ENCODE data around the gene NPAS4. TPM values are rescaled to one million over a fixed set of nuclear protein-coding genes. Genes with fewer than 3 reads are reported as not detected.
A peak's percentile ranks its signal among the peaks of the same experiment; 100 is the strongest.

Gene NPAS4
- total and polyA plus RNA-seq, 2 of the 4 experiments (the other 2 are of a cell fraction): under 0.01 to 0.77 TPM

DNA sequence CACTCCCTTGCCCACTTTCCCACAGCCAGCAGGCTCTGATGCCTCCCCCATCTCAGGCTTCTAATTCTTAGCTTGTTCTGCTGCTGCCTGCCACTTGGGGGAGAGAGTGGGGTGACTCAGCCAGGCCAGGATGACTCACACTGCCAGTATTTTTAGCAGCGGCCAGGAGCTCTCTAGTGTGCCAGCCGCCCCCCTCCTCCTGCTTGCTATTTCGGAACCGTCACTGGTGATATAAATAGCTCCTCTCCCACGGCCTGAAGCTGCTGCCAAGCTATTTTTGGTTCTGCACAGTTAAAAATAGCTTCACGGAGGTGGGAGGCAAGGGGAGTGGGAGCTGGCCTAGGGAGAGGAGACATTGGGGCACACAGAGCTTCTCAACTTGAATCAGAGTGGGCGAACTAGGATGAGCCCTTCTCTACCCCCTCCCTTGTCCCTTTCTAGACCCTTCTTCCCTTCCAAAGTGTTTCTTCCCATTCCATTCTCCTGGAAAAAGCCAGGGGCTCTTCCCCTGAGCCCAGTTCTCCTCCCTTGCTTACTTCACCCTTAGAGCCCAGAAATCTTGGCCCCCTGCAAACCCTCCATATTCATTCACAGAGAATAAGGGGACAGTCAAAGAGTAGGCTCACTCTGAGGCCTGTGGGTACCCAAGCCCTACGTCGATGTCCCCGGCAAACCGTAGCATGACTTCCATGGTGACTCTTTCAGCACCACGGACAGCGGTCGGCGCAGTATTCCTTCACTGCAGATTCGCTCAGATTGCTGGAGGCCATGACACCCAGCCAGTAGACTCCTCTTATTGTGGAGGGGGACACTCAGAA, 2.5 kb upstream of the NPAS4 start:
- in situ Hi-C loops (cut with MboI; ENCODE audit: low sequenced_read_pairs): no loop called here
- TF ChIP-seq FOS (IDR thresholded peaks at IDR 0.05; ENCODE audit: low read depth, low read length): peak; percentile 99
- TF ChIP-seq, protein P1, sequence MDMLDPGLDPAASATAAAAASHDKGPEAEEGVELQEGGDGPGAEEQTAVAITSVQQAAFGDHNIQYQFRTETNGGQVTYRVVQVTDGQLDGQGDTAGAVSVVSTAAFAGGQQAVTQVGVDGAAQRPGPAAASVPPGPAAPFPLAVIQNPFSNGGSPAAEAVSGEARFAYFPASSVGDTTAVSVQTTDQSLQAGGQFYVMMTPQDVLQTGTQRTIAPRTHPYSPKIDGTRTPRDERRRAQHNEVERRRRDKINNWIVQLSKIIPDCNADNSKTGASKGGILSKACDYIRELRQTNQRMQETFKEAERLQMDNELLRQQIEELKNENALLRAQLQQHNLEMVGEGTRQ (IDR thresholded peaks at IDR 0.05; ENCODE audit: low read depth, low read length): no peak
- peak; percentile 43; the same call in 1 of the 2 replicates for TF ChIP-seq SMC3 (IDR thresholded peaks at IDR 0.05; ENCODE audit: low read depth, low read length)
- TF ChIP-seq CEBPB (IDR thresholded peaks at IDR 0.05; ENCODE audit: low read depth, low read length): peak; percentile 55; the same call in 1 of the 2 replicates
- peak; percentile 49 for TF ChIP-seq RCOR1 (IDR thresholded peaks at IDR 0.05; ENCODE audit: insufficient replicate concordance, low read length)
- peak; percentile 96 for TF ChIP-seq MAZ (IDR thresholded peaks at IDR 0.05; ENCODE audit: borderline replicate concordance, low read depth, low read length)
- 0 out of 2 replicates have a peak, but pooled peaks have one; percentile 29 for TF ChIP-seq MXI1 (IDR thresholded peaks at IDR 0.05; ENCODE audit: borderline replicate concordance, low read depth, low read length)
- TF ChIP-seq, protein P2, sequence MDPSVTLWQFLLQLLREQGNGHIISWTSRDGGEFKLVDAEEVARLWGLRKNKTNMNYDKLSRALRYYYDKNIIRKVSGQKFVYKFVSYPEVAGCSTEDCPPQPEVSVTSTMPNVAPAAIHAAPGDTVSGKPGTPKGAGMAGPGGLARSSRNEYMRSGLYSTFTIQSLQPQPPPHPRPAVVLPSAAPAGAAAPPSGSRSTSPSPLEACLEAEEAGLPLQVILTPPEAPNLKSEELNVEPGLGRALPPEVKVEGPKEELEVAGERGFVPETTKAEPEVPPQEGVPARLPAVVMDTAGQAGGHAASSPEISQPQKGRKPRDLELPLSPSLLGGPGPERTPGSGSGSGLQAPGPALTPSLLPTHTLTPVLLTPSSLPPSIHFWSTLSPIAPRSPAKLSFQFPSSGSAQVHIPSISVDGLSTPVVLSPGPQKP (IDR thresholded peaks at IDR 0.05; ENCODE audit: borderline replicate concordance, low read depth, low read length): no peak
- no peak for TF ChIP-seq CHD1 (IDR thresholded peaks at IDR 0.05; ENCODE audit: low read depth, low read length)
- peak; percentile 79 for TF ChIP-seq BHLHE40 (IDR thresholded peaks at IDR 0.05; ENCODE audit: low read depth, low read length)
- no peak for TF ChIP-seq MAFK (IDR thresholded peaks at IDR 0.05; ENCODE audit: low read depth, low read length)
- TF ChIP-seq NFE2L2 (IDR thresholded peaks at IDR 0.05; ENCODE audit: low read depth, low read length): peak; percentile 59; the same call in 1 of the 2 replicates
- peak; percentile 26; the same call in 1 of the 2 replicates for TF ChIP-seq RAD21 (IDR thresholded peaks at IDR 0.05; ENCODE audit: low read length)
- no peak for TF ChIP-seq POLR2A (IDR thresholded peaks at IDR 0.05; ENCODE audit: low read depth, low read length)

More for the DNA sequence above, 2.5 kb upstream of the NPAS4 start:
- Histone ChIP-seq H3K27ac (ENCODE audit: insufficient read depth, low read length) (no peak overlapping the region), H3K79me1 (ENCODE audit: low read depth in 1 of 2, low read length in 2 of 2) (peaks cover 0 to 31% of the 10 kb centered on the region in 2 experiments; a peak in 2 of 4 replicates), H3K14ac (replicated peaks; ENCODE audit: low read depth, low read length) (no peak overlapping the region), H3K36me3 (ENCODE audit: control insufficient read depth, insufficient read depth, low read length) (no peaks in the 10 kb centered on the region), H2AK9ac (replicated peaks; ENCODE audit: low read depth, low read length, poor library complexity) (peak overlapping the region; percentile 38), H2BK5ac (ENCODE audit: low read depth, low read length, poor library complexity, severe bottlenecking) (no peak overlapping the region), H3K4ac (ENCODE audit: low read depth, low read length) (no peak overlapping the region), H3K18ac (ENCODE audit: low read depth, low read length) (no peak overlapping the region), H4K5ac (ENCODE audit: low read depth, low read length) (no peak overlapping the region), H3K27me3 (ENCODE audit: control insufficient read depth, insufficient read depth, low read length) (peaks cover 6% of the 10 kb centered on the region), H3K4me1 (ENCODE audit: control insufficient read depth, insufficient read depth, low read length) (peaks cover 3% of the 10 kb centered on the region; the same call in 1 of the 2 replicates), H3K4me3 (ENCODE audit: insufficient read depth, low read depth, low read length) (no peak overlapping the region), H3K4me2 (ENCODE audit: low read depth, low read length) (no peak overlapping the region; the same call in 1 of the 2 replicates), H3K23ac (ENCODE audit: low read depth, low read length) (no peak overlapping the region), H2BK20ac (ENCODE audit: low read depth, low read length) (no peak overlapping the region), H4K20me1 (ENCODE audit: insufficient read depth, low read length) (peaks cover 50% of the 10 kb centered on the region), H3K56ac (ENCODE audit: extremely low read depth, insufficient read depth, low read length) (no peak overlapping the region), H2BK15ac (ENCODE audit: low read depth, low read length) (no peak overlapping the region), H2AK5ac (ENCODE audit: low read depth, low read length) (0 out of 2 replicates have a peak overlapping the region, but pooled peaks have one; percentile 33), H4K91ac (ENCODE audit: insufficient read depth, low read depth, low read length) (no peak overlapping the region), H3K9me3 (ENCODE audit: control insufficient read depth, insufficient read depth, low read length) (no peaks in the 10 kb centered on the region), H3K9ac (ENCODE audit: low read depth, low read length) (no peak overlapping the region), H4K8ac (ENCODE audit: low read depth in 2 of 2, low read length in 2 of 2) (no peak overlapping the region), H3K9me1 (ENCODE audit: insufficient read depth, low read length) (peaks cover 33% of the 10 kb centered on the region), H2BK120ac (ENCODE audit: low read depth, low read length) (no peak overlapping the region), H2AFZ (replicated peaks; ENCODE audit: low read length, poor library complexity) (peak overlapping the region; percentile 25)
- dilution Hi-C loops (cut with HindIII; ENCODE audit: low sequenced_read_pairs, unreplicated experiment) (no loop called here), intact Hi-C loops (cut with micrococcal nuclease) (no loop called here)
- CTCF ChIA-PET: interaction anchor here (0.6 to 1.3 kb wide), 5 partner anchors 9 to 65 kb away, joined by 3 to 9 read pairs (median 6); no protein-coding TSS in a partner anchor
- POLR2A ChIA-PET (ENCODE audit: unreplicated experiment): interaction anchor here (0.5 kb wide), 1 partner anchor 10 kb away, joined by 3 read pairs; no protein-coding TSS in a partner anchor
- peak; percentile 84 for ATAC-seq (ENCODE audit: low read depth)
- no CpG with 5 or more reads among the region's 16 CpGs for WGBS, 2 experiments (ENCODE audit: extremely low coverage in 2 of 2, insufficient read length in 1 of 2)
- BruUV-seq (replicated peaks): no TSS peak
- DNase-seq: peak; percentile 97
